Endothelial cell of umbilical vein (primary cell): ENCODE data around the gene FBXL4.

Experiments used
- CTCF ChIP-seq, 2 donors: IDR thresholded peaks; 1 replicate in 1 of 2; 2 replicates in 1 of 2; pipeline ENCODE4 v1.5.1; 2011; ENCODE audit warnings: low read length in 2 of 2, mild to moderate bottlenecking in 2 of 2, moderate library complexity in 2 of 2, control low read depth in 1 of 2, inconsistent platforms in 1 of 2, low read depth in 1 of 2; ENCODE audit not compliant: insufficient read depth in 1 of 2; ENCODE audit errors: extremely low read depth in 1 of 2
- EZH2 ChIP-seq: IDR thresholded peaks from 2 replicates; pipeline ENCODE4 v1.6.1; 2012; ENCODE audit warnings: borderline replicate concordance, low read depth, mild to moderate bottlenecking, moderate library complexity, low read length, inconsistent platforms; ENCODE audit not compliant: severe bottlenecking
- FOS ChIP-seq: IDR thresholded peaks from 2 replicates; pipeline ENCODE4 v1.6.1; 2011; ENCODE audit warnings: mild to moderate bottlenecking, low read length, moderate library complexity, borderline replicate concordance; ENCODE audit not compliant: insufficient read depth
- POLR2A ChIP-seq: IDR thresholded peaks from 2 replicates; pipeline ENCODE4 v1.6.1; 2012; ENCODE audit warnings: low read depth, mild to moderate bottlenecking, control low read depth, low read length
- POLR2AphosphoS5 ChIP-seq: IDR thresholded peaks from 2 replicates; pipeline ENCODE4 v1.6.1; 2012; ENCODE audit warnings: low read depth, mild to moderate bottlenecking, control low read depth, low read length, moderate library complexity; ENCODE audit not compliant: insufficient read depth

GRCh38 chr6:98845211-98846020, 102.3 kb downstream of the FBXL4 start:
- TF ChIP-seq FOS (no peak), POLR2AphosphoS5 (no peak), CTCF (IDR thresholded peaks at IDR 0.05; ENCODE audit: extremely low read depth in 1 of 2, insufficient read depth in 1 of 2, low read depth in 1 of 2, low read length in 2 of 2) (peak; percentile 81 to 87), POLR2A (no peak), EZH2 (peak; percentile 55)
